Upper lobe of left lung (tissue), 4 donors: ENCODE data around the gene TBXAS1.

Experiments
- CTCF ChIP-seq, 6 experiments: fragments of 450-650 bp in 4 of 6; fragments of 200-600 bp in 2 of 6; sonication (generic) in 2 of 6; IDR thresholded peaks; one replicate each; pipeline ENCODE4 v1.5.1; 2016 to 2019; ENCODE audit warnings: antibody characterized with exemption in 6 of 6
- EP300 ChIP-seq, 4 donors: sonication (generic); formaldehyde crosslinking; IDR thresholded peaks; one replicate each; pipeline ENCODE4 v1.5.1; 2017; ENCODE audit warnings: antibody characterized with exemption in 4 of 4, control low read depth in 2 of 4

DNA sequence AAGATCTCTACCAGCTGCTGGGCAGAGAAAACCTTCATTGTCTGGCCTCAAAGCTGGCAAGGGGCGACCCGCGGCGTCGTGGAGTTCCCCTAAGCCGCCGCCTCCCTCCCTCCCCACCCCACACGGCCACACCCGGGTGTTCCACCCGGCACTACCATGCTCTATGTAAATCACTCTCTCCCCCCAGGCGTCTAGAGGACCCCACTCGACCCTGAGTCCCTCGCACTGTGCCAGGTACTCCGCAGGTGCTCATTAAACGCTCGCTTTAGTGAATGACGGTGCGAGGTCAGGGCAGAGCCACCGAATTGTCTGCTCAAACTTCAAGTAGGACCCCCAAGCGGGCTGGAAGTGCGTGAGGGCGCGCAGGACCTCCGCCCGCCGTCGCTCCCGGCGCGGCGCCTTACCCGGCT, 233.1 kb downstream of the TBXAS1 start:
- TF ChIP-seq CTCF (IDR thresholded peaks at IDR 0.05) (no peak), EP300 (IDR thresholded peaks at IDR 0.05) (no peak)
